Osteocyte (in vitro differentiated cells): ENCODE data around the gene KCNK15. TPM values are rescaled to one million over a fixed set of nuclear protein-coding genes. Genes with fewer than 3 reads are reported as not detected.
A peak's percentile ranks its signal among the peaks of the same experiment; 100 is the strongest.

Source experiments
- DNase-seq: peaks from one replicate; pipeline ENCODE4 v3.0.0; 2021; ENCODE audit warnings: mixed read lengths; ENCODE audit not compliant: unreplicated experiment; ENCODE audit errors: extremely low spot score
- H3K27ac Mint-ChIP-seq: one replicate; pipeline ENCODE4 v1.8.0; 2021; ENCODE audit warnings: mild to moderate bottlenecking, mixed read lengths; ENCODE audit not compliant: unreplicated experiment
- H3K27me3 Mint-ChIP-seq: one replicate; pipeline ENCODE4 v1.8.0; 2021; ENCODE audit warnings: mixed read lengths; ENCODE audit not compliant: unreplicated experiment
- H3K36me3 Mint-ChIP-seq: one replicate; pipeline ENCODE4 v1.8.0; 2021; ENCODE audit warnings: mixed read lengths; ENCODE audit not compliant: unreplicated experiment
- H3K4me1 Mint-ChIP-seq: one replicate; pipeline ENCODE4 v1.8.0; 2021; ENCODE audit warnings: mixed read lengths; ENCODE audit not compliant: unreplicated experiment
- H3K4me3 Mint-ChIP-seq: one replicate; pipeline ENCODE4 v1.8.0; 2021; ENCODE audit warnings: mild to moderate bottlenecking, moderate library complexity, mixed read lengths; ENCODE audit not compliant: unreplicated experiment
- H3K9me3 Mint-ChIP-seq: one replicate; pipeline ENCODE4 v1.8.0; 2021; ENCODE audit warnings: mixed read lengths; ENCODE audit not compliant: unreplicated experiment
- CTCF ChIP-seq: fragments of 200-600 bp; sonication (generic); IDR thresholded peaks from 2 replicates; pipeline ENCODE4 v1.5.0; 2021; ENCODE audit warnings: antibody characterized with exemption, mild to moderate bottlenecking, moderate library complexity
- total RNA-seq: library from RNA; stranded (reverse); gene quantifications from 2 replicates; pipeline ENCODE4 v1.2.1, GENCODE V29; 2021

KCNK15 gene
- total RNA-seq, 1 donor from 2014 or later = 21.5 TPM

GRCh38 chr20:44746367-44747165, 901 bp downstream of the KCNK15 start:
- Mint-ChIP-seq H3K36me3 (no peaks in the 10 kb centered on the region), H3K4me3 (peak overlapping the region; percentile 75), H3K27me3 (no peaks in the 10 kb centered on the region), H3K9me3 (no peaks in the 10 kb centered on the region), H3K4me1 (peaks cover 27% of the 10 kb centered on the region), H3K27ac (peak overlapping the region; percentile 88)
- TF ChIP-seq CTCF = no peak
- DNase-seq = no peak

GRCh38 chr20:44747166-44748004, 1.7 kb downstream of the KCNK15 start:
- peak; percentile 80 for TF ChIP-seq CTCF
- Mint-ChIP-seq H3K27ac (peak overlapping the region; percentile 88), H3K9me3 (no peaks in the 10 kb centered on the region), H3K4me1 (peaks cover 23% of the 10 kb centered on the region), H3K36me3 (no peaks in the 10 kb centered on the region), H3K27me3 (no peaks in the 10 kb centered on the region), H3K4me3 (peak overlapping the region; percentile 75)
- peak; percentile 91 for DNase-seq

- Mint-ChIP-seq H3K4me1 (peaks cover 23% of the 10 kb centered on the region), H3K9me3 (no peaks in the 10 kb centered on the region), H3K36me3 (no peaks in the 10 kb centered on the region), H3K4me3 (peak overlapping the region; percentile 75), H3K27ac (no peak overlapping the region), H3K27me3 (no peaks in the 10 kb centered on the region)
- no peak for TF ChIP-seq CTCF
- DNase-seq = no peak
These were observed 2.3 kb downstream of the KCNK15 start for GRCh38 chr20:44748005-44748370.

DNA sequence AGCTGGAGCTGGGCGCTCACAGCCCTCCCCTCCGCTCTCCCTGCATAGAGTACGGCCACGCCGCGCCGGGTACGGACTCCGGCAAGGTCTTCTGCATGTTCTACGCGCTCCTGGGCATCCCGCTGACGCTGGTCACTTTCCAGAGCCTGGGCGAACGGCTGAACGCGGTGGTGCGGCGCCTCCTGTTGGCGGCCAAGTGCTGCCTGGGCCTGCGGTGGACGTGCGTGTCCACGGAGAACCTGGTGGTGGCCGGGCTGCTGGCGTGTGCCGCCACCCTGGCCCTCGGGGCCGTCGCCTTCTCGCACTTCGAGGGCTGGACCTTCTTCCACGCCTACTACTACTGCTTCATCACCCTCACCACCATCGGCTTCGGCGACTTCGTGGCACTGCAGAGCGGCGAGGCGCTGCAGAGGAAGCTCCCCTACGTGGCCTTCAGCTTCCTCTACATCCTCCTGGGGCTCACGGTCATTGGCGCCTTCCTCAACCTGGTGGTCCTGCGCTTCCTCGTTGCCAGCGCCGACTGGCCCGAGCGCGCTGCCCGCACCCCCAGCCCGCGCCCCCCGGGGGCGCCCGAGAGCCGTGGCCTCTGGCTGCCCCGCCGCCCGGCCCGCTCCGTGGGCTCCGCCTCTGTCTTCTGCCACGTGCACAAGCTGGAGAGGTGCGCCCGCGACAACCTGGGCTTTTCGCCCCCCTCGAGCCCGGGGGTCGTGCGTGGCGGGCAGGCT, 4.6 kb downstream of the KCNK15 start:
- no peak for TF ChIP-seq CTCF
- no peak overlapping the region for H3K4me3 Mint-ChIP-seq

More for the DNA sequence above, 4.6 kb downstream of the KCNK15 start:
- DNase-seq = no peak
- H3K27ac Mint-ChIP-seq = no peak overlapping the region
- H3K9me3 Mint-ChIP-seq = no peaks in the 10 kb centered on the region
- H3K36me3 Mint-ChIP-seq = no peaks in the 10 kb centered on the region
- H3K4me1 Mint-ChIP-seq = peaks cover 19% of the 10 kb centered on the region
- H3K27me3 Mint-ChIP-seq = peaks cover 3% of the 10 kb centered on the region
